SU-DHL-6 (cell line): Measurements from ENCODE around the gene CHCHD10.

Experiments
- H2AFZ ChIP-seq: fragments of 200-600 bp; sonication (generic); 2 replicates; pipeline ENCODE4 v1.6.1; 2014; ENCODE audit warnings: low read depth, mild to moderate bottlenecking, moderate library complexity, mixed read lengths, antibody characterized with exemption, low read length; ENCODE audit not compliant: severe bottlenecking
- H3F3A ChIP-seq: fragments of 200-600 bp; shearing (Covaris generic); 2 replicates; pipeline ENCODE4 v1.6.0; 2016; ENCODE audit warnings: antibody characterized with exemption, mild to moderate bottlenecking; ENCODE audit not compliant: insufficient read depth
- H3K27ac ChIP-seq: fragments of 200-600 bp; sonication (generic); 2 replicates; pipeline ENCODE4 v1.5.1; 2016; ENCODE audit warnings: low read depth, mild to moderate bottlenecking, low read length, moderate library complexity, mixed read lengths
- H3K27me3 ChIP-seq: fragments of 200-600 bp; sonication (generic), shearing (Covaris generic); 2 replicates; pipeline ENCODE4 v1.6.0; 2014; ENCODE audit warnings: mild to moderate bottlenecking, low read length
- H3K36me3 ChIP-seq: fragments of 200-600 bp; sonication (generic); 2 replicates; pipeline ENCODE4 v1.6.1; 2014; ENCODE audit warnings: mild to moderate bottlenecking, low read length, mixed read lengths
- H3K4me2 ChIP-seq: fragments of 300-600, 200-600 bp; shearing (Covaris generic), sonication (generic); 2 replicates; pipeline ENCODE4 v1.6.0; 2014; ENCODE audit warnings: low read length, low read depth, mild to moderate bottlenecking; ENCODE audit not compliant: poor library complexity, severe bottlenecking
- H3K4me3 ChIP-seq: fragments of 200-600 bp; sonication (generic); 2 replicates; pipeline ENCODE4 v1.5.1; 2014; ENCODE audit warnings: antibody characterized with exemption, low read length, mild to moderate bottlenecking, mixed read lengths; ENCODE audit not compliant: insufficient read depth, poor library complexity, severe bottlenecking
- H3K79me2 ChIP-seq: fragments of 200-600 bp; sonication (generic); 2 replicates; pipeline ENCODE4 v1.6.1; 2014; ENCODE audit warnings: mild to moderate bottlenecking, low read length, moderate library complexity; ENCODE audit not compliant: insufficient read depth
- H3K9ac ChIP-seq: fragments of 200-600 bp; sonication (generic); 2 replicates; pipeline ENCODE4 v1.7.0; 2014; ENCODE audit warnings: mild to moderate bottlenecking, low read length
- H3K9me2 ChIP-seq: fragments of 200-600 bp; sonication (generic); replicated peaks from 2 replicates; pipeline ENCODE4 v1.6.1; 2014; ENCODE audit warnings: low read length; ENCODE audit not compliant: insufficient read depth
- H3K9me3 ChIP-seq: fragments of 200-600 bp; sonication (generic); 2 replicates; pipeline ENCODE4 v1.6.1; 2014; ENCODE audit warnings: low read length, mixed read lengths; ENCODE audit not compliant: insufficient read depth
- H4K20me1 ChIP-seq: fragments of 200-600 bp; sonication (generic); 2 replicates; pipeline ENCODE4 v1.6.1; 2014; ENCODE audit warnings: low read depth, mild to moderate bottlenecking, antibody characterized with exemption, low read length, moderate library complexity, mixed read lengths
- EZH2phosphoT487 ChIP-seq: fragments of 200-600 bp; sonication (generic), shearing (Covaris generic); conservative IDR thresholded peaks from 2 replicates; pipeline ENCODE4 v1.6.1; 2018; ENCODE audit warnings: mild to moderate bottlenecking, antibody characterized with exemption, low read length, moderate library complexity, mixed read lengths
- TF ChIP-seq, protein P1 (sequence below): fragments of 200-600 bp; sonication (generic); IDR thresholded peaks from one replicate; pipeline ENCODE4 v1.5.1; 2017; ENCODE audit warnings: antibody characterized with exemption, mild to moderate bottlenecking, low read length, moderate library complexity; ENCODE audit not compliant: insufficient read depth, poor library complexity, severe bottlenecking

CHCHD10 gene

GRCh38 chr22:23722160-23722559 is 45.6 kb downstream of the CHCHD10 start:
- no peaks in the 10 kb centered on the region for H3K9me3 ChIP-seq
- H3F3A ChIP-seq: no peaks in the 10 kb centered on the region

GRCh38 chr22:23720855-23721254 is 46.9 kb downstream of the CHCHD10 start:
- H3K4me3 ChIP-seq: no peak overlapping the region
- H4K20me1 ChIP-seq: no peaks in the 10 kb centered on the region
- no peaks in the 10 kb centered on the region for H3K9me2 ChIP-seq
- no peak overlapping the region for H3K9ac ChIP-seq
- TF ChIP-seq EZH2phosphoT487: no peak
- TF ChIP-seq, protein P1, sequence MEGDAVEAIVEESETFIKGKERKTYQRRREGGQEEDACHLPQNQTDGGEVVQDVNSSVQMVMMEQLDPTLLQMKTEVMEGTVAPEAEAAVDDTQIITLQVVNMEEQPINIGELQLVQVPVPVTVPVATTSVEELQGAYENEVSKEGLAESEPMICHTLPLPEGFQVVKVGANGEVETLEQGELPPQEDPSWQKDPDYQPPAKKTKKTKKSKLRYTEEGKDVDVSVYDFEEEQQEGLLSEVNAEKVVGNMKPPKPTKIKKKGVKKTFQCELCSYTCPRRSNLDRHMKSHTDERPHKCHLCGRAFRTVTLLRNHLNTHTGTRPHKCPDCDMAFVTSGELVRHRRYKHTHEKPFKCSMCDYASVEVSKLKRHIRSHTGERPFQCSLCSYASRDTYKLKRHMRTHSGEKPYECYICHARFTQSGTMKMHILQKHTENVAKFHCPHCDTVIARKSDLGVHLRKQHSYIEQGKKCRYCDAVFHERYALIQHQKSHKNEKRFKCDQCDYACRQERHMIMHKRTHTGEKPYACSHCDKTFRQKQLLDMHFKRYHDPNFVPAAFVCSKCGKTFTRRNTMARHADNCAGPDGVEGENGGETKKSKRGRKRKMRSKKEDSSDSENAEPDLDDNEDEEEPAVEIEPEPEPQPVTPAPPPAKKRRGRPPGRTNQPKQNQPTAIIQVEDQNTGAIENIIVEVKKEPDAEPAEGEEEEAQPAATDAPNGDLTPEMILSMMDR: no peak
- no peak overlapping the region for H3K27ac ChIP-seq
- H3K36me3 ChIP-seq: no peaks in the 10 kb centered on the region
- peaks cover 12% of the 10 kb centered on the region for H3K79me2 ChIP-seq
- H3K27me3 ChIP-seq: no peaks in the 10 kb centered on the region
- H3K9me3 ChIP-seq: no peaks in the 10 kb centered on the region
- H2AFZ ChIP-seq: no peak overlapping the region
- H3K4me2 ChIP-seq: no peak overlapping the region
- no peaks in the 10 kb centered on the region for H3F3A ChIP-seq

More at GRCh38 chr22:23722160-23722559, 45.6 kb downstream of the CHCHD10 start:
- TF ChIP-seq EZH2phosphoT487: no peak
- TF ChIP-seq, protein P1: no peak
- Histone ChIP-seq H3K4me3 (no peak overlapping the region), H3K27me3 (no peaks in the 10 kb centered on the region), H3K27ac (no peak overlapping the region), H3K4me2 (no peak overlapping the region), H3K36me3 (no peaks in the 10 kb centered on the region), H4K20me1 (no peaks in the 10 kb centered on the region), H3K9me2 (no peaks in the 10 kb centered on the region), H3K9ac (no peak overlapping the region), H3K79me2 (no peaks in the 10 kb centered on the region), H2AFZ (no peak overlapping the region)

DNA sequence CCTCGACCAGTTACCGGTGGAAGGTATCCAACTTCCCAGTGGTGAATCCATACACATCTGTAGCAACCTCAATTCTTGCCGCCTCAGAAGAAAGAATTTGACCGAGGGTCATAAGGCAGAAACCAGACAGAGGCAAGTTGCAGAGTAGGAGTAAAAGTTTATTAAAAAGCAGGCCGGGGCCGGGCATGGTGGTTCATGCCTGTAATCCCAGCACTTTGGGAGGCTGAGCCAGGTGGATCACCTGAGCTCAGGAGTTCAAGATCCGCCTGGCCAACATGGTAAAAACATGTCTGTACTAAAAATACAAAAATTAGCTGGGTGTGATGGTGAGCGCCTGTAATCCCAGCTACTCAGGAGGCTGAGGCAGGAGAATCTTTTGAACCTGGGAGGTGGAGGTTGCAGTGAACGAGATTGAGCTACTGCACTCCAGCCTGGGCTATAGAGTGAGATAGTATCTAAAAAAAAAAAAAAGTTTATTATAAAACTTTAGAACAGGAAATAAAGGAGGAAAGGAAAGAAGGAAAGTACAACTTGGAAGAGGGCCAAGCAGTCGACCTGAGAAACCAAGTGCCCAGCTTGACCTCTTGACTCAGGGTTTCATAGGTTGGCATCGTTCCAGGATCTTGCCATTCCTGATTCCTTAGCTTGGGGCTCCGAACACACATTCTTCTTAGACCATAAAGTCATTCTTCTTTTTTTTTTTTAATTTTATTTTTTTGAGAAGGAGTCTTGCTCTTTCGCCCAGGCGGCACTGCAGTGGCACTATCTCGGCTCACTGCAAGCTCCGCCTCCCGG is 49.2 kb downstream of the CHCHD10 start:
- Histone ChIP-seq H2AFZ (no peak overlapping the region), H3K36me3 (no peaks in the 10 kb centered on the region), H3K27ac (no peak overlapping the region), H3K4me2 (no peak overlapping the region), H3K9ac (no peak overlapping the region), H3K27me3 (no peaks in the 10 kb centered on the region), H3K9me3 (no peaks in the 10 kb centered on the region), H4K20me1 (no peaks in the 10 kb centered on the region), H3K4me3 (no peak overlapping the region), H3K9me2 (no peaks in the 10 kb centered on the region), H3F3A (no peaks in the 10 kb centered on the region), H3K79me2 (peaks cover 15% of the 10 kb centered on the region)
- TF ChIP-seq, protein P1: no peak
- no peak for TF ChIP-seq EZH2phosphoT487
